Hematopoietic multipotent progenitor cell treated with erythropoietin and hydrocortisone succinate and interleukin-3 and kit ligand, for 15 days (in vitro differentiated cells): ENCODE measurements around the gene RTN1.
A peak's percentile ranks its signal among the peaks of the same experiment; 100 is the strongest.

Source experiments
- DNase-seq: peaks from one replicate; pipeline ENCODE4 v3.0.0-alpha.2; 2015; ENCODE audit warnings: low spot score

Gene RTN1

GRCh38 chr14:59630288-59630963 is 240.2 kb downstream of the RTN1 start:
- DNase-seq, result no peak

DNA sequence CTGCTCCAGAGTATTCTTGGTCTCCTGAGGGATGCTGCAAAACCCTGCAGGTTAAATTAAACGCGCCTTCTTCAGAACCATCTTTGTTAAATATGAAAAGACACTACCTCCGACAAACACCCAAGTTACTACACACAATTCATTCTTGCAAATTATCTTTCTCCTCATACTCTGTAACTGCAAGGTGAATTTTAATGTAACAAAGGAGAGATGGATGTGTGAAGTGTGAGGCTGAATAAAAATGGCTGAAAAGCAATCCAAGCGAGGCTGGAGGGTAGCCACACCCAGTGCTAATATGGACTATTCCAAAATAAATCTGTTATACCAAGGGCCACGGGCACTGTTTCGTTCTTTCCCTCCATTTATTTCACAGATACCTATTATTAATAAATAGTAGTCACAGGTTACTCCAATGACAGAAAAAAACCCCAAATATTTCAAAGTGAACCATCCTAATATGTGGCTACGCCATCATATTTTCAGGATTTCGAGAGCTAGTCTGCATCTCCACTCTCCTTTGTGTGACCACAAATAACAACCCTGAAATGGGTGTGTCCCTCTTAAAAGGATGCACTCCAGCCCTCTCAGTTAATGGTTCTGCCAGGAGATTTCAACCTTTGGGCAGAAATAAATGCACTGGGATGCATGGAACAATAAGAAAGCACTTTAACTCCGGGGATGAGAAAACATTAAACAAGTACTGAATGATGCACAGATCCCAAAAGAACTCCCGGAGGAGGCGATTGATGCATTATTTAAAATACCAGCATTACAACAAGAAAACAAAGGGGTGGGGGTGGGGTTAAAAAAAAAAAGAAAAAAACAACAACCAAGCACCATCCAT is 240.9 kb downstream of the RTN1 start:
- no peak for DNase-seq

- DNase-seq, result no peak
Measured at GRCh38 chr14:59627011-59627520, 243.5 kb downstream of the RTN1 start.

DNA sequence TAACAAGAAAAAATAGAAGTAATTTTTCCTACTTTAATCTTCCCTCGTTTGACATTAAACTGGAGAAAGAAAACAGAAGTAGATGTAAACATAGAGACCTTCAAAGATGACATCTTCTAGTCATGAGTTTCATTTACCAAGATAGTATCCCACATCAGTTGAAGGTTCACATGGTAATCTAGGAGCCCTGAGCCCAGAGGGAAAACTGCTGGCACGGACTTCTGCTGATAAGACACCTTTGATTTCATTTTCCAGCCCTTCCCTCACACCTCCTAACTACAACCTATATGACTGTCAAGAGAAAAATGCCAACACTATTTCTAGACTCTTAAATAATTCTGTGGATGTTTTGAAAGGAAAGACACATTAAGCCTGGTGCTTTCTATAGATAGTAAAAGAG is 247.9 kb downstream of the RTN1 start:
- DNase-seq, result no peak

DNA sequence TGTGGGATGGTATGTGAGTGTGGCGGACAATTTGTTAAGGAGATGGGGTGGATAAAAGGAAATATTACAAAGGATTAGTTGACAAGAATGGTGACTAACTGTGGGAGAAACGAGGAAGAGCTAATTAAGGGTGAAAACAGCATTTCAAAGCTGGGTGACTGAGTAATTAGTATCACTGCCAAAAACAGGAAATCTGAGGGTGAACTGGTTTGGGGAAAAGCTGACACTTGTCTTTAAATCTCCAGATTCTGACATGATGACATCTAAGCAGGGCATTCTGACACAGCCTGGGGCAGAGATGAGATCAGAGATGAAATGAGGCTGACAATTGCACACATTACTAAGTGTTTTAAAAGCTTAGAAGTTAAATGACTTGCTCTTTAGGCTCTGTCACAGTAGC is 251.5 kb downstream of the RTN1 start:
- no peak for DNase-seq

- DNase-seq, result no peak
Measured at GRCh38 chr14:59601056-59601455, 269.5 kb downstream of the RTN1 start.

DNA sequence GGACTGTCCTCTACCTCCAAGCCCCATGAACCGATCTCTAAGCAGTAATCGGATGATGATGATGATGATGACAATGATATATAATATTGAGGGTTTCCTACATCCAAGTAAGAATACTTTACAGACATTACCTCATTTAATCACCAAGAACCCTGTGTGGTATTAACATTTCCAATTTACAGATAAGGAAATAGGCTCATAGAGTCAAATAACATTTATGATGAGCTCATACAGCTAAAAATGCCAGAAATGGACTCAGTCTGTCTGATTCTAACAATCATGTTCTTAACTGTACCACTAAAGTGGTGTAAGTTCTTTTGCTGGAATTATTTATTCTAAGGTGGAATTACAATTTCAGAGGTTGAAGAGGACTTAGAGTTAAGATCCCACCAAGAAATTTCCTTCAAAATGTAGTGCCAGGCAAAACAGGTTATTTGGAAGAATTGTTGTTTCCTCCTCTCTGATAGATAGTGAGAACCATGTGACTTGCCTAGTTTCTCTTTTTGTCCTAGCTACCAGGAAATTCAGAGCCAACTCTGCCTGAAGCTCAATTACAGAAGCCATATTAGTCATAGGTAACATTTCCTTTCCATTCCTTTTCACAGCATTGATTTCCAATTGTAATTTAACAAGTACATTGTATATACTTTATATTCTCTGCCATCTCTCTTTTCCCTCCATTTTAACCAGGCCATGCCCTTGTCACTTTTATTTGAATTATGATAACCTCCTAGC is 270.2 kb downstream of the RTN1 start:
- DNase-seq, result no peak

- no peak for DNase-seq
Measured at GRCh38 chr14:59595071-59595470, 275.5 kb downstream of the RTN1 start.

DNA sequence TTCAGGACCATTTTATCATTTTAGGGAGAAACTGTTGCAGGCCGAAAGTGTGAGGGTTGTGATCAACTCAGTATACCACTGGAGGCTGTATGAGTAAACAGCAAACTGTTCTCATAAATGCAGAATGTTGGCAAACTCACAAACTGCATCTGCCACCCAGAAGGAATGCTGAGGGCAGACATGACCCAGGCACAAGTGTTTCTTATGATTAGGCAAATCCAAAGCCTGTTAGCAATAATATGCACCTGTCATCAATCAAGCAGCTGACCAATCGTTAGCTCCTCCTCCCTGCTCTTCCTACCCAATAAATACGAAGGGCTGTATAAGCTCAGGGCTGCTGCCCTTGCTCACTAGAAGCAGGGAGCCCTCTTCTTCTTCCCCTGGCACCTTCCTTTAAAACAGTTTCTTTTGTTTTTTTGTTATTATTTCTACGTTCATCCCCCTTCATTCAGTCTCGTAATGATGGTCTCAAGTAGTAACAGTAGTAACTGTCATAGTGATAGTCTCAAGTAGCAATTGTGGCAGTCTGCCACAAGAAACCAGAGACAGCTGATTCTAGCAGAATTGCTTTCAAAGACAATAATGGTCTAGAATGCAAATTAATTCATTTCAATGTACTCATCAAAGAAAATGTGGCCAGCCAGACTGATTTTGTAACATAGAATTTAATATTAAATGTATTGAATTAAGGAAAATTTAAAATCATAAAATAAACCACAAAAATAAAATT is 278.8 kb downstream of the RTN1 start:
- no peak for DNase-seq

DNA sequence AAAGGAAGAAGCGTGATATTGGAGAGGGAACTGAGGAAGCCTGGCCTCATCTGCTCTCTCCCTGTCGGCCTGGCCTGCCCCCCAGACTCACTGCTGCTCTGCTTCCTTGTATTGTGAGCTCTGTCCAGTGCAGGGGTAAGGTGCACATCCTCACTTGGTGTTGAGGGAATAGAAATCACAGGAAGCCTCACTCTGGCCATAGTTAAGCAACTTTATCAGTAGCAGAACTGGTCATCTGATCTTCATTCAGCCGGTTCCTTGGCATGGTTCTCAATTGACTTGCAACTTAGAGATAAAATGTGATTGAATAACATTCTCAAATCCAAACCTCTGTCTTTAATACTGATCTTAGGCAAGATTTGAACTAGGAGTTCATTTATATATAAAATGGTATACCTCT is 282.5 kb downstream of the RTN1 start:
- DNase-seq, result no peak

DNA sequence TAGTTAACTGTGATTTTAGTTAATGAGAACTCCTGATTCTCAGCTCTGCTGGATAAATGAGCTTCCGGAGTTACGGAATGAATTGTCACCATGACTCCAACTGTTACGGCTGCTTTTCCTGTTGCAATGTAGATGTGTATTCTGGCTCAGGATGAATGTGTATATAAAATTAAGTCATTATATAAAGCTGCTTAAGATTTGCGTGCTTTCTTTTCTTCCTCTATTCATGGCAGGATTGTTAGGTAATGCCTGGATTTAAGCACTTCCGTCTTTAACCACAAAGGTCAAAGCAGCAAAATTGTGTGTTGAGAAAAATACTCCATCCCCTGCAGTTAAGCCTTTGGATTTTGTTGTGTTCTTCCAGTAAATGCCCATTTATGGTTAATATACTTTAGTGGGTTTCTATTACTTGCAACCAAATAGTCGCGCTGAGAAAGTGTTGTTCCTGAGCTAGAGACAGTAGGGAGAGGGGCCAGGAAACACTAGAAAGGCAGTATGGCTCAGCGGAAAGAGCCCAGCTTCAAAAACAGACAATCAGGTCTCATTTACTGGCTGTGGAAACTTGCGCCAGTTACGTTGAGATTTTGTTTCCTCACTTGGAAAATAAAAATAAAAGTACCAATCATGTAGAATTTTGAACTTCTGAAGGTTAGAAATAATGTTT is 284.6 kb downstream of the RTN1 start:
- no peak for DNase-seq

DNA sequence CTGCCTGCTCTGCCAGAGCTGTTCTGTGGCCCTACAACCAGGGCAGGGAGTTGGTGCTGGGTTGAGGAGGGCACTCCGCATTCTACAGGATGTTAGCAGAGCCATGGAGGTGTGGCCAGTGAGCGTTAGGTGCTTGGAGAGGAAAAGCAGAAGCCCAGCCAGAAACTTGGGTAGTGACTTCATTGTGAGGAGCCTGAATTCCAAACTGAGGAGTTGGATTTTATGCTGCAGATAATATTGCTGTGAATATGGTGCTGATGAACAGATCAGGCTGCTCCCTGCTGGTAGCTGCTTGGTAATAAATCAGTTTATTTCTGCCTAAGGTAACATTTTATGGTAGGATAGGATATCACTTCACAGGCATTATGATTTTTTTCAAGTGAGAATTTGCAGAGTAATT is 286.8 kb downstream of the RTN1 start:
- DNase-seq, result no peak

- DNase-seq, result no peak
Measured at GRCh38 chr14:59582845-59583509, 287.6 kb downstream of the RTN1 start.

GRCh38 chr14:59582161-59582560 is 288.4 kb downstream of the RTN1 start:
- DNase-seq, result no peak

DNA sequence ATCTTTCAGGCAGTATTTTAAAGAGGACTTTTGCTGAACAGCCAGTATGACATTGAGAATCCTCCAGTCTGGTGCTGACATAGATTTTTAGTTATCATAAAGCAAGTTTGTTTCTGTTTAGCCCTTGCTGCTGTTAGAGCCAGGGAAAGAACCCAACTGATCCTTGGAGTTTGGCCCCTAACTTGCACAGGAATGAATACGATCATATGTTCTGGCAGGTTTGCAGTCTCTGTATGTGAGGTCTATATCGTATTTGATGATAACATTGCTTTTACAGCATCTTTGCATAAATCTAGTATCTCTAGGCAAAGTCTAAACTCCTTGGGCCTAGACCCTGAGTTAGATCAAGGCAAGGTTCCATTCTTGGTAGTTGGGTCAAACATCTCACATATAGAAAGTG is 289.7 kb downstream of the RTN1 start:
- DNase-seq, result no peak

DNA sequence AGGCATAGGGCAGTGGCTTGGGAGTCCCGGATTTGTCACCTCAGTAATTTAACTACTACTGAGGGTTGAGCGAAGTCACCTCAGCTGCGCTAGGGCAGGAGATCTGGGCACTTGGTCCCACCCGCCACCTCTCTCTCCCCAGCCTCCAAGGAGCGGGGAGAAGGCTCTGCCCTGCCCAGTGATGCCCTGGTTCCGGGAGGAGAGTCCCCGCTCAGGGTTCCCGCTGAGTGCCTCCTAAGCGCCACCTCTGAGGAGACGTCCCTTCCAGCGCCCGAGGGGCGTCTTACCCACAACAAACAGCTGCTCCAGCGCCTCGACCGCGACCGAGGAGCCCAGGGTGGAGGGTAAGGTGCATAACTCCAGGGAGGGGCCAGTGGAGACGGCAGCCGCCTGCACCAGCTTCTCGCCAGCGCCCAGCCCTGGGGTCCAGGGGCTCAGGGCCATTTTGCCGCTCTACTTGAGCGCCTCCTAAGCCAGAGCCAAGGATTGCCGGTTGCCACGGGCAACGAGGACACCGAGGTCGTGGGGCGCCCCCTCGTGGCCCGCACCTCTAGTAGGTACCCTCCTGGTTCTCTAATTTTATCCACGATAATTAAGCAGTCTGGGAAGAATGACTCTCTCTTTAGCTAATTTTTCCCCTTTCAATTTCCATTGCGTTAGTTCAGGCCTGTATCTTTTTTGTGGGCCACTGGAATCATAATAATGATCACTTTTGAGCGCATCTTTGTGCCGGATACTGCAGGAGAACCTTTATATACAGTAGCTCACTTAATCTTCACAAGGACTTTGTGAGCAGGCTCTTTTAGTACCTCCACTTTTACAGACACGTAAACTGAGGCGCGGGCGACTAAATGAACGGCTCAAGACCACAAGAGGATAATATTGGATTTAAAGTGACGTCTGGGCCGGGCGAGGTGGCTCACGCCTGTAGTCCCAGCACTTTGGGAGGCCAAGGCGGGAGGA is 294.0 kb downstream of the RTN1 start, which contains the start of gene CCDC175:
Gene CCDC175, minus strand, starts transcription at position 481 of the 963 bp plus-strand sequence. Its CDS starts 37 bp downstream, at position 444.
- peak; percentile 80 for DNase-seq

DNA sequence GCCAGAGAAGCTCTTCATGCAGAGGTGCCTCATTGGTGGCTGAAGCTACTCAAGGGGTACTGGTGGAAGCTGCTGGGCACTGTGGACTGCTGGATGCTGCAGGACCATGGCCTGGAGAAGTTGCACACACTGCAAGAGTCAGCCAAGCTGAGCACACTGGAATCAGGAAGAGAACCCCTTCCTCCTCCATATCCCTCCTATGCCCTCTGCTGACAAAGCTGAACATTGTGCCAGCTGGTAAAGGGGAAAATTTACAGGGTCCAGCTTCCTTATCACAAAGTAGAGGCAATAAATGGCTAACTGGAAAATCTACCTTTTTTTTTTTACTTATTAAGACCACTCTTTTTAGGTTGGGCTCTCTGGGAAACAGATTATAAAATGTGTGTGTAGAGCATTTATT is 300.5 kb downstream of the RTN1 start:
- DNase-seq, result no peak

- DNase-seq, result no peak
Measured at GRCh38 chr14:59566725-59567124, 303.9 kb downstream of the RTN1 start.

- no peak for DNase-seq
Measured at GRCh38 chr14:59566296-59566695, 304.3 kb downstream of the RTN1 start.

DNA sequence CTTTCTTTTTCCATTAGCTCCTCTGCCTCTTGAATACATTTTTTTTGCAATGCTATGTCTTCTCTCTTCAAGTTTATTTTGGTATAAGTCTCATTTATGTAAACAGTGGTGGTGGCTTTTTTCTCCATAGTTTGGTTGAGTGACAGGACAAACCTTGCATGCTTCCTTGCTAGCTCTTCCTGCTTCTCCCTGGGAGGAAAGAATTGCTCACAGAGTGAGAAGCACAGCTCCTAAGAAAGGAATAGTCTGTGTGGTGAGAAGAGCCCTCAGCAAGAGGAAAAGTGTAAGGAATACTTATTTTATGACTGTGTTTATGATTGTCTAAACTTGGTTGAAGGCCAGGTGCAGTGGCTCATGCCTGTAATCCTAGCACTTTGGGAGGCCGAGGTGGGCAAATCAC is 305.5 kb downstream of the RTN1 start:
- no peak for DNase-seq
